Measurements from ENCODE around the gene GLB1L2.

The GLB1L2 gene

DNA sequence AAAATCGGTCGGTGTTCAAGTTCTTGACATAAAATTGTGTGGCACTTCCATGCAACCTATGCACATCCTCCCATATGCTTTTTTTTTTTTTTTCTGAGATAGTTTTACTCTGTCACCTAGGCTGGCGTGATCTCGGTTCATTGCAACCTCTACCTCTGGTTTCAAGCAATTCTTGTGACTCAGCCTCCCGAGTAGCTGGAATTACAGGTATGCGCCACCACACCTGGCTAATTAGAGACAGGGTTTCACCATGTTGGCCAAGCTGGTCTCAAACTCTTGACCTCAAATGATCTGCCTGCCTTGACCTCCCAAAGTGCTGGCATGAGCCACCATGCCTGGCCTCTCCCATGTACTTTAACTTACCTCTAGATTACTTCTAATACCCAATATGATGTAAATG lies 40.6 kb upstream of the GLB1L2 start:
- TF ChIP-seq TCF12 (IDR thresholded peaks at IDR 0.05; ENCODE audit: low read depth), result no peak

DNA sequence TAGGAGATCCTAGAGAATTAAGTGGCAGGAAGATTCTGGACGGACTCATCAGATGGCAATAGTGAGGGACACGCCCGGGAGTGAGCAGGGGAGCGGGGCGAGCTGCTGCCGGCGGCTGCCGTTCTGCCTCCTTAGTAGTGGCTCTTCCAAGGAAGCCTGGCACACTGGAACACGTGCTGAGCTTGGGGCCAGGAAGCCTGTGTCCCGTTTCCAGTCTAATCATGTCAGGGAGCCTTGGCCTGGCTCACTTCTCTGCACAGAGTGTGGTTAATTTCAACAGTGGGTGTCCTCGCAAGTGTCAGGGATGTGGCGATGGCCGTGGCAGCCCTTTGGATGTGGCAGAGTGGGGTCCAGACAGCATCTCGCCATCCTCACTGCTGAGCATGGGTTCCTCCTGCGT lies 39.1 kb upstream of the GLB1L2 start:
- TF ChIP-seq TAF1 (IDR thresholded peaks at IDR 0.05; ENCODE audit: low read depth) (no peak), EP300 (IDR thresholded peaks at IDR 0.05; ENCODE audit: borderline replicate concordance) (no peak)

DNA sequence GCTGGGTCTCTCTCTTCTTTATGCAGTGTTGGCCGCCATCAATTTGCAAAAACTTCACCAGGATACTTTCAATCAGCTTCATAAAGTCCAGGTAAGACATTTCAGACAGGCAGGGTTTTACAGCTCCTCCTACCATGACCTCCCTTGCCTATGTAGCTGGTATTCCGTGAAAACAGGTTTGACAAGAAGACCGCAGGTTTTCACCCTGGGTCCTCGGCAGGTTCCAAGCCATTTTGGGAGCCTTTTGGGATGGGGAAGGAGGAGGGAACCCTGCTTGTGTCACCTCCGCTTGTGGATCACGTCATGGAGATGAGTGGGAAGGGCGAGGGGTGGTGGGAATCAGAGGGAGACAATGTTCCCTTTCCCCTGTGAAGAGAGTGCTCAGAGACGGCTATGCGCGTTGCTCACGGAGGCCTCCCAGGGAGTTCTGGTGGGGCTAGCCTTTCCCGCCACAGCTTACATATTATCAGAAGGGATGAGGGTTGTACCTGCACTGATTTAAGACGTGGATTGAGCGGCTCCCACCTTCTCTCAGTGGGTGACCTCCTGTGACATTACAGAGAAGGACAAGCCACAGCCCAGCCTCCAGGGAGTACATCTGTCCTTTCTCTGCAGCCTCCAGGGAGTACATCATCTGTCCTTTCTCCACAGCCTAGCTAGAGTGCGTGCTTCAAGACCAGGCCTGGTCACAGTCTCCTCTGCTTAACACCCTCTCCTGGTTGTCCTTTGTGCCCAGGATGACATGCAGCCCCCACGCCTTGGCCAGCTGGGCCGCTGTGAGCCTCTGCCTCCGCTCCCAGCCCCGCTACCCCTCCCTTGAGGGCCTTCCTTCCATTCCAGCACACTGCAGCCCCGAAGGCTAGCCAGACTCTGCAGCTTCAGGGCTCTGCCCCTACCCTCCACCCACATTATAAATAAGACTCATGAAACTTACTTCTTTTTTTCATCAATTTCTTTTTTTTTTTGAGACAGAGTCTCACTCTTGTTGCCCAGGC lies 38.4 kb upstream of the GLB1L2 start:
- TF ChIP-seq, protein P1, sequence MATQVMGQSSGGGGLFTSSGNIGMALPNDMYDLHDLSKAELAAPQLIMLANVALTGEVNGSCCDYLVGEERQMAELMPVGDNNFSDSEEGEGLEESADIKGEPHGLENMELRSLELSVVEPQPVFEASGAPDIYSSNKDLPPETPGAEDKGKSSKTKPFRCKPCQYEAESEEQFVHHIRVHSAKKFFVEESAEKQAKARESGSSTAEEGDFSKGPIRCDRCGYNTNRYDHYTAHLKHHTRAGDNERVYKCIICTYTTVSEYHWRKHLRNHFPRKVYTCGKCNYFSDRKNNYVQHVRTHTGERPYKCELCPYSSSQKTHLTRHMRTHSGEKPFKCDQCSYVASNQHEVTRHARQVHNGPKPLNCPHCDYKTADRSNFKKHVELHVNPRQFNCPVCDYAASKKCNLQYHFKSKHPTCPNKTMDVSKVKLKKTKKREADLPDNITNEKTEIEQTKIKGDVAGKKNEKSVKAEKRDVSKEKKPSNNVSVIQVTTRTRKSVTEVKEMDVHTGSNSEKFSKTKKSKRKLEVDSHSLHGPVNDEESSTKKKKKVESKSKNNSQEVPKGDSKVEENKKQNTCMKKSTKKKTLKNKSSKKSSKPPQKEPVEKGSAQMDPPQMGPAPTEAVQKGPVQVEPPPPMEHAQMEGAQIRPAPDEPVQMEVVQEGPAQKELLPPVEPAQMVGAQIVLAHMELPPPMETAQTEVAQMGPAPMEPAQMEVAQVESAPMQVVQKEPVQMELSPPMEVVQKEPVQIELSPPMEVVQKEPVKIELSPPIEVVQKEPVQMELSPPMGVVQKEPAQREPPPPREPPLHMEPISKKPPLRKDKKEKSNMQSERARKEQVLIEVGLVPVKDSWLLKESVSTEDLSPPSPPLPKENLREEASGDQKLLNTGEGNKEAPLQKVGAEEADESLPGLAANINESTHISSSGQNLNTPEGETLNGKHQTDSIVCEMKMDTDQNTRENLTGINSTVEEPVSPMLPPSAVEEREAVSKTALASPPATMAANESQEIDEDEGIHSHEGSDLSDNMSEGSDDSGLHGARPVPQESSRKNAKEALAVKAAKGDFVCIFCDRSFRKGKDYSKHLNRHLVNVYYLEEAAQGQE (IDR thresholded peaks at IDR 0.05; ENCODE audit: low read depth), result no peak
- TF ChIP-seq NFIC (IDR thresholded peaks at IDR 0.05), result no peak

DNA sequence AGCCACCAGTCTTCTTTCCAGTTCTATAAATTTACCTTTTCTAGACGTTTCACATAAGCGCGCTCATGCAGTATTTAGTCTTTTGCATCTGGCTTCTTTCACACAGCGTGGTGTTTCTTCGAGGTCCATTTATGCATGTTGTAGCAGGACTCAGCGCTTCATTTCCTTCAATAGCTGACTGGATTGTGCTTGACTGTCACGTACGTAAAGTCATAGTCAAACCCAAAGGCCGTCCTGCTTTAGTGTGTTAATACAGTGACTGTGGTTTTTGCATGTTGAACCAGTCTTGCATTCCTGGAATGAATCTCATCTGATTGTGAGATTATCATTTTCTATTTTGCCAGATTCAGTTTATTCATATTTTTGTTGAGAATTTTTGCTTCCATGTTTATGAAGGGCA lies 37.1 kb upstream of the GLB1L2 start:
- TF ChIP-seq FOXM1 (IDR thresholded peaks at IDR 0.05; ENCODE audit: borderline replicate concordance, low read depth), result no peak
- no peak for TF ChIP-seq YY1 (IDR thresholded peaks at IDR 0.05; ENCODE audit: low read depth)
- TF ChIP-seq, protein P2, sequence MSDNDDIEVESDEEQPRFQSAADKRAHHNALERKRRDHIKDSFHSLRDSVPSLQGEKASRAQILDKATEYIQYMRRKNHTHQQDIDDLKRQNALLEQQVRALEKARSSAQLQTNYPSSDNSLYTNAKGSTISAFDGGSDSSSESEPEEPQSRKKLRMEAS (IDR thresholded peaks at IDR 0.05), result no peak
- TF ChIP-seq, protein P3, sequence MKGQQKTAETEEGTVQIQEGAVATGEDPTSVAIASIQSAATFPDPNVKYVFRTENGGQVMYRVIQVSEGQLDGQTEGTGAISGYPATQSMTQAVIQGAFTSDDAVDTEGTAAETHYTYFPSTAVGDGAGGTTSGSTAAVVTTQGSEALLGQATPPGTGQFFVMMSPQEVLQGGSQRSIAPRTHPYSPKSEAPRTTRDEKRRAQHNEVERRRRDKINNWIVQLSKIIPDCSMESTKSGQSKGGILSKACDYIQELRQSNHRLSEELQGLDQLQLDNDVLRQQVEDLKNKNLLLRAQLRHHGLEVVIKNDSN (IDR thresholded peaks at IDR 0.05), result no peak

DNA sequence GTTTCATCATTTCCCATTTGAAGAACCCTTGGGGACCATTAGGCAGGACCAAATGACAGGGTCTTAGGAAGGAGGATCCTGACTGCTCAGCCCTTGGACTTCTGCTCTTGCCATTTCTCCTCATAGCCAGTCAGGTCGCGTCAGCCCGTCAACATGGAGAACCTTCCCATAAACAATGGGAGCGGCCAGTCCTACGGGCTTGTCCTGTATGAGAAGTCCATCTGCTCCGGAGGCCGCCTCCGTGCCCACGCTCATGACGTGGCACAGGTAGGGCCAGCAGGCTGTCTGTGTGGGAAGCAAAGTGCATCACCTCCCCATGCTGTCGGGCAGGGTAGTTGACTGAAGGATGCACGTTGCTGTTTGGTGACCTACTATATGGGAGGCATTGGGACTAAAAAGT lies 19.6 kb upstream of the GLB1L2 start:
- no peak for TF ChIP-seq CEBPB (IDR thresholded peaks at IDR 0.05)
- TF ChIP-seq, protein P1 (IDR thresholded peaks at IDR 0.05; ENCODE audit: low read depth), result no peak
- TF ChIP-seq, protein P2 (IDR thresholded peaks at IDR 0.05), result no peak
- no peak for TF ChIP-seq RAD21 (IDR thresholded peaks at IDR 0.05; ENCODE audit: low read depth)
- no peak for TF ChIP-seq NFIC (IDR thresholded peaks at IDR 0.05)
- TF ChIP-seq TCF12 (IDR thresholded peaks at IDR 0.05; ENCODE audit: low read depth), result no peak

DNA sequence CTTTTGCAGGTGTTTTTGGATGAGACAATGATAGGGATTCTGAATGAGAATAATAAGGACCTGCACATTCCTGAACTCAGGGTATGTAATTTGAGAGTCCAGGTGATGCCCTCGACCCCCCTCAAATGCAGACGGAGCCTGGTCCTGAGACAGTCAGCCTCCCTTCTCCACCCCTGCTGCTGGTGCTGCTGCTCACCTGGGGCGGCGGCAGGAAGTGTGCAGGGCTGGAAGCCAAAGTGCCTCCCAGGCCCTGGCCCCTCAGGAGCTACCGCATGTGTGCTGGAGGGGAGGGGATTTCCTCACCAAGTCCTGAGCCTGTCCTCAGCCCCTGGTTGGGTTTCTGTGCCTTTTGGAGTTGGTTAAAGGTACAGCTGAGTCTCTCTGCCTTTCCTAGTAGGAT lies 19.0 kb upstream of the GLB1L2 start:
- TF ChIP-seq, protein P1 (IDR thresholded peaks at IDR 0.05; ENCODE audit: low read depth), result no peak
- TF ChIP-seq, protein P3 (IDR thresholded peaks at IDR 0.05), result no peak
- TF ChIP-seq, protein P2 (IDR thresholded peaks at IDR 0.05), result no peak
- TF ChIP-seq CREB1 (IDR thresholded peaks at IDR 0.05; ENCODE audit: low read depth), result no peak
- TF ChIP-seq CEBPB (IDR thresholded peaks at IDR 0.05), result no peak
- TF ChIP-seq EGR1 (IDR thresholded peaks at IDR 0.05), result no peak
- TF ChIP-seq YY1 (IDR thresholded peaks at IDR 0.05; ENCODE audit: low read depth), result no peak
- TF ChIP-seq RAD21 (IDR thresholded peaks at IDR 0.05; ENCODE audit: low read depth), result no peak
- TF ChIP-seq NFIC (IDR thresholded peaks at IDR 0.05), result no peak
- no peak for TF ChIP-seq EP300 (IDR thresholded peaks at IDR 0.05; ENCODE audit: borderline replicate concordance)

Data from Ishikawa (cell line).